NOMO-1 (cell line): Measurements from ENCODE around the gene NEK10.

Source experiments
- DNase-seq, 2 experiments: peaks; one replicate each; lab custom pipeline; 2025; ENCODE audit not compliant: unreplicated experiment in 2 of 2; lab: John Stamatoyannopoulos, UW

NEK10 gene

DNA sequence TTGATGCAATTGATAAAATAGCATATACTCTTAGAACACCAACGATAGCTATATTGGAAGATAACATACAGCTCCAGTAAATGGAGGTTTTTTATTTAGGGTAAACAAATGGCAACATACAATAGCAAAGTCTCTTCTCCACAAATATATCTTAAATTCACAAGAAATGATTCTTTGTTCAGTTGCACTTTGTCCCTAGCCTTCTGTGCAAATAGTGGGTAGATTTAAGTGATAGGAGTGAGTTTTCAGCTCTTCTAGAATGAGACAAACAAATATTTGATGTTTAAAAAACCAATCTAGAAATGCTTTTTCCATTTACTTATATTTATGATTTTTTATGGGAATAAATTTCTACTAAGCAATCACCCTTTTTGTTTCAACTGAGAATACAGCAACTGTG, 253.8 kb downstream of the NEK10 start:
- DNase-seq = no peak

GRCh38 chr3:27114684-27115083, 254.5 kb downstream of the NEK10 start:
- peak; percentile 7 to 51 for DNase-seq

- no peak for DNase-seq
These were observed 255.1 kb downstream of the NEK10 start for GRCh38 chr3:27114129-27114528.

DNA sequence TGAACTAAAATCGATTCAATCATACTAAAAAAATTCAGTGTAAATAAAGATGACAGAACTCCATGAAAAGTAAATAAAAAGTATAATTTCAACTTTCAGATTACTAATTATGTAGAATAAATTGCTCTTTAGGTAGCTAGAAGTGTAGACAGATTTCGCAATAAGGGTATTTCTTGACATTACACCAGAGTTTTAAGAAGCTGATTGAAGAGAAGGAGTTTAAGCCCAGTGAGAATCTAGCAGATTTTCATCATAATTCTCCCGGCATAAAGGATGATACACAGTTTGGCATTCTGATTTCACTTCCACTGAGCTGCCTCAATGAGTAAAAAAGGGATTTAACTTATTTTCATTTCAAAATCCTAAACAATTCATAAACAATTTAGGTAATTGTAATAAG, 259.2 kb downstream of the NEK10 start:
- DNase-seq = no peak

DNA sequence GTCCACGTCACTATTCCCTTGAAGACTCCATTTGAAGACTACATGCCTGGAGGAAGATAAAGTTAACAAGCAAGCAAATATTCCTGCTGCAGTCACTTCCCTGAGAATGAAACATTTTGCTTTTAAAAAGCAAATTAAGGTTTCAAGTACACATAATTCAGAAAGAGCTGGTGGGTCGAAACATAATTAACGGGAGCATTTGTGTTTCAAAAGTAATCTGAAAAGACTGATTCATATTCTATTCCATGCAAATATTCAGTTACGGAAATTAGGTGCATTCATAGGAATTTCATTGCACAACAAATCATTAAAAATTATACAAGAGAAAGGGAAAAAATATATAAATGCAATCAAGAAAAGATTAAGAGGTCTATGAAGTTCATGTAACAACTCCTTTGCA, 260.9 kb downstream of the NEK10 start:
- DNase-seq = no peak

DNA sequence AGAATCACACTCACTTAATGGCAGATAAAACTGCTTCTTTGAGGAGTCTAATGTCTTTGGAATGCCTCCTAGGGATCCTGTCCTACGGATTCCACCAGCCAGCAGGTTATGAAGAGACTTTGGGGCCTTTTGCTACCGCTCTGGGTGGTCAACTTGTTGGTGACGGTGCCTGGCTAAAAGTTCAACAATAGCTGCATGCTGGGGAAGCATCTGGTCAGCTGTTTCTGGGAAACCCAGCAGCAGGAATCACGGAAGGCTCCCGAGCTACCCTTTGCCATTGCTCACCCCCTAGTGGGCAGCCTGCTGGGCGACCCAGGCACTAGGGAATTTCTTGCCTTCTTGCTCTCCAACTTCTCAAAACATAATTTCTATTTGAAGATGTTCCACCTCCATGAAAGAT, 263.3 kb downstream of the NEK10 start:
- no peak for DNase-seq

DNA sequence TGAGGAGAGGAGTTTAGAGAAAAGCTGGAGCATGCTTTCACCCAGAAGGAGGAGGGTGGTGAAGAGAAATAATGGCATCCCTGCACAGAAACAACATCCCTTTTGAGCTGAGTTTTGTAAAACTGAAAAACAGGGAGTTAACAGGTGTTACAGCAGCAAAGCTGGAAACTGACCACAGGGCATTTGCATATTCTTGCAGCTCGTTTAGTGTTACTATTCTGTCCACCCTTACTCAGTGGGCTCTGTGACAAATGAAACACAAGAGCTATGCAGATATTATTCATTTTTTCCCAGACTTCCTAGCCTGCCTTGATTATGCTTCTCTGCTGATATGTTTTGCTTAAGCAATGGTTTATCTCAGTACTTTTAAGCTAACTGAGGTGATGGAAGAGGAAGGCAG, 272.0 kb downstream of the NEK10 start:
- DNase-seq = no peak

DNA sequence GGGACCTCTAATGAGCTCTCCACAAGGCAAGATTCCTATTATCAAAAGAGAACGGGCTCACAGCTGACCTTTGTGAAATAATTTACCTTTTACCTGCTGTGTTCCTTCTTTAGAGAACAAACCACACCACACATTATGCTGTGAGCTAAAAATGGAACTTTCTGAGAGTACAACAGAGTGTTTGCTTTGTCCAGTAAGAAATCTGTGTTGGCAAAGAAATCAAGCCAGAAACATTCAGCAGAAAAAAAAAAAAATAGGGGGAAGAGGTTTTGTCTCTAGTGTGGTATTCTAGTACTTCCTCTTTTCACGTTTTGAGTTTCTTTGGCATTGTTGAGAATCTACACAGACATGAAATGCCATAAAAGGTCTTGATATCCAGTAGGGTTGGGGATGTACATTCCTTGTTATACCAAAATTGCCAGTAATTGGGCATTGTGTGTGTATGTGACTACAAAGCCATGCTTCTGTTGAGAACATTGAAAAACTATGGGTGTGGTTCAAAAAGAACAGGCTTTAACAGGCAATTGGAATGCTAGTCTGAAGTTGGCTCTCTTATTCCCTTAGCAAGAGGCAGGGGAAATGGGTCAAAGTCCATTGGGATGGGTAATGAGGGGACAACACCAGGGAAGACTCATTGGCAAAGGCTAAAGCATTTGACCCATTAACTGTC, 273.5 kb downstream of the NEK10 start:
- peak; percentile 61 to 85 for DNase-seq

DNA sequence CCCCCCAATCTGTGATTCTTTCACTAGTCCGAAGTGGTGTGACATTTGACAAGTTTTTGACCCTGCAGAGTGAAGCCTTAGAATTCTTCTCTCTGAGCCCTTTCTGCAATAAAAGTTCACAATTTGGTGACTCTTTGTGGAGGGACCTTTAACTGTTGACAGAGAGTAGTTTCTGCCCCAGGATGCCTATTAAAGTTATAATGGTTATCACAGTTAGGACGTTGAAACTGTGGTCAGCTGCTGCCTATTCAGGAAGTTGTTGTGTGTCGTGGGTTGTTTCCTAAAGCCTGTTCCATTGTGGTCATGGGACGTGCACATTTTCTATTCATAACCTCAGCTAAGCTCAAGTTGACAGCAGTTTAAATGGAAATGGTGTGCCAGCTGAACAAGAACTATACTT, 274.5 kb downstream of the NEK10 start:
- peak; percentile 62 to 91 for DNase-seq

DNA sequence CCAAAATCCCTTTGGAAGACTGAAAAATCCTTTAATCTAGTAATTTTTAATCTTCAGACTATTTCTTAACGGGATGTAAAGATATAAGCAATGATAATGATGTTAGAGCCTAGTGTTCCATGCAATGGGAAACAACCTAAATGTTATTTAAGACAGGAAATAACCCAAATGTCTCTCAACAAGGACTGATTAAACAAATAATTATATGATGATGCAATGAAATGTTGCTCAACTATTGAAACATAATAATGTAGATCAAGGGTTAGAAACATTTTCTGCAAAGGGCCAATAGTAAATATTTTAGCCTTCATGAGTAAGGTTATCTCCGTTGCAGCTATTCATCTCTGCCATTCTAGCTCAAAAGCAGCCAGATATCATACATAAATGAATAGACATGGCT, 275.4 kb downstream of the NEK10 start:
- no peak for DNase-seq

GRCh38 chr3:27090275-27091041, 278.7 kb downstream of the NEK10 start:
- peak; percentile 16 to 29 for DNase-seq

- no peak for DNase-seq
These were observed 279.5 kb downstream of the NEK10 start for GRCh38 chr3:27089645-27090044.

GRCh38 chr3:27089068-27089467, 280.1 kb downstream of the NEK10 start:
- DNase-seq = no peak

DNA sequence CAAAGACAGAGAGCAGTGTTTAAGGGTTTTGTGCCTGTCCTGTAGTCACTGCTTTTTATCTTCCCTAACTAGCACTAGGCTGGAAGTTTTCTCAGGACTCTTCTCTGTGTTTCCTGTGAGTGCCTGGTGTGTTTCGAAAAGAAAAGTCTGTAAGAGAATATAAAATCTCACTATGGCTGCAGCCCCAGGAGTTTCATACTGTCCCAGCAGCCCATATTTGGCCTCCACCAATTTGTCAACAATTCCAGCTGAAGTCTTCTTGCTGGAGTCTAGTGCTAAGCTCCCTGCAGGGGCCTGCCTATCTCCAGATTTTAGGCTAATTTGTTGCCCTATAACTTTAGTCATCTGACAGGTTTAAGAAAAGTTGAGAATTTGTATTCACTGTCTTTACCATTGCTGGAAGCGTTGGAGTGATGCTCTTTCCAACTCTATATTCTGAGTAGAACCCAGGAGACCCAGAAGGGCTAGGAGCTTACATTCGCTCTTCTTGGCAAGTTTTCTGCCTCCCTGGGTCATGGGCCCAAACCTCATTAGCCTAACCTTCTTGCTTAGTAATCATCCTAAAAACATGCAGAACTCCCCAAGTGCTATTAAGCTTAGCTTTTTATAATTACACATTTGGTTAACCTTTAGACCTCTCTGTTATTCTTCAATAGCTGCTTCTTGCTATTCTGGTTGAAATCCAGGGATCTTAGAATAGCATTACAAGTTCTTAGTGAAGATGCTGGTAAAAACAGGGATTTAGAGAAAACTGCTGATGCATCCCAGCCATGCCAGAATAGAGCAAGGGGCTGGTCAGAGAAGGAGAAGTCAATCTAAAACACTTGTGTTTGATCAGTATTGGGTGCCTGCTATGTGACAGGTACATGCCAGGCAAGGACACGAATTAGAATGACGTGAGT, 283.1 kb downstream of the NEK10 start:
- DNase-seq = no peak

DNA sequence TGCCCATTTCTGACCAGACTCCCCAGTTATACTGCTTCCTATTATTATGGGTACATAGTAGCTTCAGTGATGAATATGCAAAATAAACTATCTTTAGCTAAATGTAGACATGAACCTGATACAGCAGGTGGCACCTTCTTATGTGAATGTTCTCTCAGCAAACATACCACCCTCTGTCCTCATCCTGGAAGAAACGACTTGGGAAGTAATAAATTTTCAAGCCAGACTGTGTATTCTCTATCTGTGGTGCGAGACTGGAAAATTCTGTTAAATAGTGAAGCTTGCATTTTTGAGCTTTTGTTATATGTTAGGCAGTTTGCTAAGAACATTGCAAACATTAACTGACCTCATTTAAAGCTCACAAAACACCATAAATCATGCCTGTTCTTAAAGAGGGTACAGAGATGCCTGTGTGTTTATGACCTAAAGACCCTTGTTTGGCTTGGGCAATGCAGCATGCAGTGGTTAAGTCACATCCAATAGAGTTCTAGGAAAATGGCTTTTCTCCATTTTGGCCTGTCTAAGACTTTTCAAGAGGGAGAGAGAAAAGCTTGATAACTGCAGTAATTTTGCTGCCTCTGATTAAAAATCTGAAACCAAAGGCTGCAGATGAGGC, 287.1 kb downstream of the NEK10 start:
- no peak for DNase-seq

DNA sequence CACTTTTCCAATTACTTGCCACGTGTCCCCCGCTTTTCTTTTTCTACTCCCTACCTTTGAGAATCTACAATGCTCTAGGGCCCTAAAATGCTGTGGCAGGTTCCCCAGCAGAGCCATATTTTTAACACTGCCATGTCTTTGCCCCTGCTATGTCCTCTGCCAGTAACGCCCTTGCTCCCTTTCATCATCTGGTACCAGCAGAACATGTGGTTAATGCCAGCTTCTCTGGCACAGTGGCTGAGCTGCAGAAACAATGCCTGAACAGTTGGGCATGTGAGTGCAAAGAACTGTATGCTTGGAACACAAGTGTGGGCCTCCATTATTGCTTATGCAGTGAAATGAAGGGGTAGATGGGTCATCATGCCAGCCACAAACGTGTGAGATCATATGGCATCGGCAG, 287.6 kb downstream of the NEK10 start:
- DNase-seq = no peak

DNA sequence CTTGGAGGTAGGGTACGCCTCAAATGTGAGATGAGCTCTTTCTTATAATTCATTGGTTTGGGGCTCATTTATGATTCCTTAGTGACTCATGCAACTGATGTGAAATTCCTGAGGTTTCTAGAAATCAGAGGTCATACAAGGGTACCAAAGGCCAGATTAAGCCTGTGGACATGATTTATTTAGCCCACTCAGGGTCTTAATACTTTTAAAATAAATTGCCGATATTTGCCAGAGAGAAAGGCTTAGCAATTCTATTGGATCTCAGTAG, 289.0 kb downstream of the NEK10 start:
- DNase-seq = no peak

DNA sequence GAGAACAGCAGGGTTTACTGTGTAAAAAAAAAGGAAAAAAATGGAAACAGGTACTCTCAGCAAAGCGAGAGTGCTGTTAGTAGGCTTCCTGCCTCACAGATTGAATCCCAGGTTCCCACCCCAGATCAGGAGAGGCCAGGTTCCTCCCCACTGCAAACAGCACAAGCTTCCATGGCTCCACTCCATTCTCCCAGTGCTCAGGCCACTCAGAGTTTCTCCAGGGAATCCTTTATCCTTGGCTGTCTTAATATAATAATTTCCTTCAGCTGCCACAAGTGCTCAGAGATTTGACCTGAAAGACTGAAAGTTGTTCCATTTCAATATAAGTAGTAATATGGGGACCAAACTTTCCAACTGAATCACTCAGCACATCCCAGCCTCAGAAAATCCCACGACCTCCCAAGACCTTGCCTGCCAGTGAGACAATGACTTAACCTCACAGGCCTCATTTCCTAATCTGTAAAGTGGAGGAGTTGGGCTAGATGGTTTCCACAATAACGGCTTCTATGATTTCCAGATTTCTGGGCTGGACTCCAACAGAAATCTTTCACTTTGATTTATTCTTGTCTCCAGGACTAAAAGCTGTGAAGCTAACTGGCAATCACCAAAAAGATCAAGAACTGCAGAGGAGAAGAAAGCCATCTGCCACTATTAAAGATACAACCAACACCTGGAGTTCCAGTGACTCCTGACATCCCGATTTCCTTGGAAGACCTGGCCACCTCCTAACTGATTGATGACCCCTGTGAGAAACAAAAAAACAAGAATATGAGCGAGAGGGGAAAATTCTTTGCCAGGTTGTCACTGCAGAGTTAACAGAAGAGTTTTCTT, 289.5 kb downstream of the NEK10 start:
- no peak for DNase-seq

DNA sequence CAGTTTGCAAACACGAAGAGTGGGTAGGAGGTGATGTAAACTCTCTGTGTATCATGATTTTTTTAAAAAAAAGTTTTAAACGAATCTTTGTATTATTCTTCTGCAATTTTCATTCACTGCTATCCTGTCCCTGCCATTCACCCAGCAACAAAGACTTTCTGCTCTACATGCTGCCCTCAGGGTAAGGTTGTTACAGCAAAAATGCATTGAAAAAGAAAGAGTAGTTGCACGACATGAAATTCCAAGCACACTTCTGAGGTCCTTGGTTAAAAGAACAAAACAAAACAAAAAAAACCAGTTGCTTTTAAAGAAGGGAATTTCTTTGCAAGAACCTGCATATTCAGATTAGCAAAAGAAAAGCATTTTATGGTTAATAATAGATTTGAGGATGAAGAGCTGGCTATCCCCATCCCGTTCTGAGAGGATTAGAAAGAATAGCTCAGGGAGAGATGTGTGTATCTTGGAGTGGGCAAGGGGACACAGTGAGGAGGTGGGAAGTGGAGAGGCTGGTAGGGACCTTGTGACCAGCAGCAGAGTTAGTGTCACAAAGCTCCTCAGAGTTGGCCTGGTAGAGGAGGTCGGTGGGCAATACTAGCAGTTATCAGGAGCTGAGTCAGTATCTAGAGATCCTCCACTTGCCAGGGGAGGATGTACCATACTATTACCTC, 290.8 kb downstream of the NEK10 start:
- DNase-seq = no peak
